ENCODE results near the gene ADAM12.

ADAM12 gene

GRCh38 chr10:126115886-126116285, 272.4 kb downstream of the ADAM12 start:
- H3K4me3 ChIP-seq (ENCODE audit: control insufficient read depth, low read depth, low read length) = no peak overlapping the region
- DNase-seq (ENCODE audit: low read depth) = no peak
- no peak for TF ChIP-seq CTCF (conservative IDR thresholded peaks at IDR 0.05; ENCODE audit: control insufficient read depth, insufficient read depth, low read depth, low read length)

GRCh38 chr10:126114884-126115555, 273.3 kb downstream of the ADAM12 start:
- DNase-seq (ENCODE audit: low read depth) = no peak
- H3K4me3 ChIP-seq (ENCODE audit: control insufficient read depth, low read depth, low read length) = no peak overlapping the region
- no peak for TF ChIP-seq CTCF (conservative IDR thresholded peaks at IDR 0.05; ENCODE audit: control insufficient read depth, insufficient read depth, low read depth, low read length)

- no peak for DNase-seq (ENCODE audit: low read depth)
- TF ChIP-seq CTCF (conservative IDR thresholded peaks at IDR 0.05; ENCODE audit: control insufficient read depth, insufficient read depth, low read depth, low read length) = no peak
- H3K4me3 ChIP-seq (ENCODE audit: control insufficient read depth, low read depth, low read length) = no peak overlapping the region
Observed at GRCh38 chr10:126111516-126111915, 276.8 kb downstream of the ADAM12 start.

GRCh38 chr10:126110489-126111180, 277.6 kb downstream of the ADAM12 start:
- no peak overlapping the region for H3K4me3 ChIP-seq (ENCODE audit: control insufficient read depth, low read depth, low read length)
- peak; percentile 83 for DNase-seq (ENCODE audit: low read depth)
- no peak for TF ChIP-seq CTCF (conservative IDR thresholded peaks at IDR 0.05; ENCODE audit: control insufficient read depth, insufficient read depth, low read depth, low read length)

- no peak for DNase-seq (ENCODE audit: low read depth)
- TF ChIP-seq CTCF (conservative IDR thresholded peaks at IDR 0.05; ENCODE audit: control insufficient read depth, insufficient read depth, low read depth, low read length) = no peak
- H3K4me3 ChIP-seq (ENCODE audit: control insufficient read depth, low read depth, low read length) = no peak overlapping the region
Observed at GRCh38 chr10:126109893-126110292, 278.4 kb downstream of the ADAM12 start.

- TF ChIP-seq CTCF (conservative IDR thresholded peaks at IDR 0.05; ENCODE audit: control insufficient read depth, insufficient read depth, low read depth, low read length) = no peak
- H3K4me3 ChIP-seq (ENCODE audit: control insufficient read depth, low read depth, low read length) = no peak overlapping the region
- no peak for DNase-seq (ENCODE audit: low read depth)
Observed at GRCh38 chr10:126108693-126109092, 279.6 kb downstream of the ADAM12 start.

Measured in fibroblast of mammary gland (primary cell).